HG03575 (cell line): ENCODE measurements around the gene NPRL2.

Source experiments
- ATAC-seq: cut with Tn5 transposase; IDR thresholded peaks from one replicate; pipeline ENCODE4 v1.9.1; 2021; ENCODE audit not compliant: unreplicated experiment, insufficient number of reproducible peaks, low FRiP score; ENCODE audit errors: extremely low read depth

NPRL2 gene

DNA sequence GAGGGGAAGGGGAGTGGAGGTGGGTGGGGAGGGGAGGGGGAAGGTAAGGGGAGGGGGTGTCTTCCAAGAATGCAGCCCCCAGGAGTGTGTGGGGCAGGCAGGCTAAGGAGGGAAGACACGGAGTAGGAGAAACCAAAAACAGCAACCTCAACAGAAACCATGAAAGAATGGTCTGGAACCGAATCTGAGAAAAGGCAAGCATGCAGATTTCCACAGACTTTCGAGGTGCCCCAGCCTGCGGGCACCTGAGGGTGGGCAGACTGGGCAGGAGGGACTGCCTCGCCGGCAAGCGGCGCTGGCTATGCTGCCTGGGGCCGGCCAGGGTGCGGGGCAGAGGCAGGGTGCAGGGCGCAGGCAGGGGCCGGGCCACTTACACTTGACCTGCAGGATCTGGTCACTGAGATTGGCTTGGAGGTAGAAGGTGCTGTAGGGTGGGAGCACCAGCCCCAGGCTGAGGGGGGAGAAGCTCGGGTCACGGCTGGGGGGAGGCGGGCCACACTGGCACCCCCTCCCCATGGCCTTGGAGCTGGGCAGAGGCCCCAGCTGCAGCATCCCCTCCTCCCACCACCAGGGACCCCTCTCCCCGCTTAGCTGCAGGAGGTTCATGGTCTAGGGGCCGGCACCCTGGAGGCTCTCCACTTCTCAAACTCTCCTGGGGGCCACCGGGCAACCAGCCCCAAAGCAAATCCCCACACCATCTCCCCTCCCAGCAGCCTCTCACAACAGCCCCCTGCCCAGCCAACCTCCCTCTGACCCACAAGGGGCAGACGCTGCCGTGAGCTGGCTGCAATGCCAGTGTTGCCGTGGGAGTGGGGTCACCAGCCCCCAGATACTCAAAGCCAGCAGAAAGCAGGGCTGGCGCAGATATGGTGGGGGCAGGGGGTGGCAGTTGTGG lies 24.0 kb upstream of the NPRL2 start:
- ATAC-seq = no peak

DNA sequence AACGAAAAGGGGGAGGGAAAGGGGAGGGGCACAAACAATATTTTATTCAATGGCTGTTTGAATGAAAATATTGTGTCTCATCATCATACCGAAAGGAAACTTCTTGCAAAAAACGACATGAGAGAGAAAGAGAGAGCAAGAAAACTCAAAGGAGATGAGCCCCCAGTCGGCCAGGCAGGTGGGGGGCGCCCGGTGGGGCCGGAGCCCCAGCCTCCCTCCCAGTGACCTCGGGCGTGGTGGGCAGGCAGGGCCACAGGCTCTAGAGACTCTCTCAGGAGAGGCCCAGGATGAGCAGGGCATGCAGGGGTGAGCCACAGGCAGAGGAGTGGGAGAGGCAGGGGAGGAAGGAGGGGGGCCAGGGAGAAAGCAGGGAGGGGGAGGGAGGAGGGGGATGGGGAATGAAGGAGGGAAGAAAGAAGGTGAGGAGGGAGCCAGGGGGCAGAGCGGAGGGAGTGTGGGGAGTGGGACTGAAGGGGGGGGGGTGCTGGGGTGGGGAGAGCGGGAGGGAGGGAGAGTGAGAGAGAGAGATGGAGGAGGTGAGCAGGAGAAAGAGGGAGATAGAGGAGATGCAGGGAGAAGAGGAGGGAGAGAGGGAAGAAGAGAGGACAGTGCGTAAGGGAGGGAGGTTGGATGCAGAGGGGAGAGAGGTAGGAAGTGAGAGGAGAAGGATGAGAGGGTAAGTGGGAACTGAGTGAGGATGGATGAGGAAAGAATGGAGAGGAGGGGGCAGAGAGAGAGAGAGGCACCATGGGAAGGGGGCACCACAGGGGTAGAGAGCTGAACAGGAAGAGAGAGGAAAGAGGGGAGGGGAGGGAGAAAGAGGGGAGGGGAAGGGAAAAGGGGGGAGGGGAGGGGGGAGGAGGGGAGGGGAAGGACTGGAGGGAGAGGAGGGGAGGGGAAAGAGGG lies 22.8 kb upstream of the NPRL2 start:
- no peak for ATAC-seq

DNA sequence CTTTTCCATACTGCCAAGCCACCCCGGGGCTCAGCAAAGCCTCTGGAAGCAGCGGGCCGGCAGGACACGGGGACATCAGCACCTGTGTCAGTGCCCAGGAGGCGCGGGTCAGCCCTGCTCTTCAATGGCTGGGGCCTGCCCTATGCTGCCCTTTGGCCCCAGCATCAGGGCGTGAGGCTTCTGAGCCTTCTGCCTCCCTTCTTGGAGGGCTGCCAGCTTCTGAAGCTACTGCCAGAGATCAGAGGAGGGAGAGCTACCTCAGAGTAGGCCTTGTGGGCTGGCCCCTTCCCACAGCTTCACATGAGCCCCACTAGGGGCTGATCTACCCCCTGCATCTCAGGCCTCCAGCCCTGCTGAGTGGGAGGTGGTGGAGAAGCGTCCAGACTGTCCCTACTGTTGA lies 21.8 kb upstream of the NPRL2 start:
- no peak for ATAC-seq

DNA sequence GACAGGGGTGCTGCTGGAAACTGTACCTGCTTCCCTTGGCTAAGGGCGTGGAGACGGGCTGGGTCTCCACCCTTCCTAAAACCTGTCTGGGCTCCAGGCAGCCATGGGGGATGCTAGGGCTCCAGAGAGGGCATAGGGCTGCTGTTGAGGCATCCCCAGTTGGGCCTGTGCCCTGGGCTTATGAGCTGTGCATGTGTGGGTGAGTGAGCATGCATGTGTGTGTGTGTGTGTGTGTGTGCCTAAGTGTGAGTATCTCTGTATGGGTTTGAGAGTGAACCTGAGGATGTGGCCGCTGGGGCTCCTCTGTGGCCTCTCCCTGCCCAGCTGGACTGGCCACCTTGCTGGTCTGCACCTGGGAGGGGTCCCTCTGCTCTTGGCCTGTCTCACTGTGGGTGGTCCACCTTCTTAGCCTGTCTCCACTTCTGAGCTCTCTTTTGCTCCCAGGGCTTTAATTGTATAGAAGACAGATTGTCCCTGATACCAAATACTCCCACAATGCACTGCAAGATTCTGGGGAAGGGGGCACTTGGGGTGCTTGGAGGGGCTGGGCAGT lies 20.6 kb upstream of the NPRL2 start:
- ATAC-seq = no peak

DNA sequence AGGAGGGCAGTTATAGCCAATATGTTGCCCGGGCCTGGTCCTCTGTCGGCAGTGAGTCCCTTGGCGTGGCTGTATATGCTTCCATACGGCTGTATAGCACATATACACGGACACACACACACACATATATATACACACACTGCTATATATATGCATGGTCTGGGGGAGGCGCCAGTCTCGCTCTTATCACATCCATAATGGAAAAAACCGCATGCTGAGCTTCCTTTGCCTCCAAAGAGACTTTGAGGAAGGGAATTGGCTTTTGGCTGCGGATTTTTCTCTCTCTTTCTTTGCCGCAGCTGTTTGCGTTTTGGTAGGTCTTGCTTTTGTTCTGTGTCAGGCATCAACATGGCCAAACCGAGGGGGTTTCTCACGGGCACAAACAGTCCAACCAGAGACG lies 20.0 kb upstream of the NPRL2 start:
- no peak for ATAC-seq

DNA sequence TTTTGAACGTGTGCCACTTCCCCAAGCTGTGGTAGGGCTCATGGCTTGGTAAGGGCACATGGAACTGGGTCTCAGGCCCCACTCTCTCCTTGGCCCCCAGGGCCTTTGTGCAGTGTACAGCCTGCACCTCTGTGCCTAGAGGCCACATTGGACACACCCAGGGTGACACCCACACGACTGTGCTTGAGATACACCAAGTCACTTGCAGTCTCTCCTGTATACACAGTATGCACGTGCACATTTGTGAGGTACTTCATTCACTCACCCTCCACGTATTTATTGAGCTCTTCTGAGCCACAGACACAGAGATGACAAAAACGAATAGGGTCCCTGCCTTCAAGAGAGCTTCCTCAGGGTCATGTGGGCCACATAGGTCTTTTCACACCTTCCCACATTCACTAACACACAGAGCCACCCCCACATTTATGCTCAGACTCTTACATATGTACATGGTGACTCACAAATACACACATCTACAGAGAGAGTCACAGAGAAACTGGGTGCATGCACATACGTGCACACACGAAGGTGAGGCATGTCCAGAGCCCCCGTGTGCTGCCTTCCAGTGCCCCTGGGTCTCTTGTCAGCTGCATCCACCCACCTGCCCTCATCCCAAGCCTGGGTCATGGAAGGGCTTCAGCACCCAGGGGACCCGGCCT lies 18.6 kb upstream of the NPRL2 start:
- no peak for ATAC-seq

DNA sequence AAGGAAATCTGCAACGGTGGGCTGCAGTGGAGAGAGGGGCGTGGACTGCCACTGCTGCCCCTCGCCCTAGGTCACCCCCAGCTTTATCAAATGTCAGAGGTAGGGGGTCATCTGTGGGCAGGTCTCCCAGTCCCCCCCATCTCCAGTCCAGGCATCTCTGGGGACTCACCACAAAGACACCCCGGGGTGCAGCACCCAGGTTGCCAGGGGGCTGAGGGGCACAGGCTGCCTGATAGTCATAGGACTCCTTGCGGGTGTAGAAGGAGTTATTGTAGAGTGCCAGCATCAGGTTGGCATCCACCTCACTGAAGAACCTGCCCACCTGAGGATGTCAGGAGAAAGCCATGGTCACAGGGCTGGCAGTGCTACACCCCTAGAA lies 15.3 kb upstream of the NPRL2 start:
- no peak for ATAC-seq

DNA sequence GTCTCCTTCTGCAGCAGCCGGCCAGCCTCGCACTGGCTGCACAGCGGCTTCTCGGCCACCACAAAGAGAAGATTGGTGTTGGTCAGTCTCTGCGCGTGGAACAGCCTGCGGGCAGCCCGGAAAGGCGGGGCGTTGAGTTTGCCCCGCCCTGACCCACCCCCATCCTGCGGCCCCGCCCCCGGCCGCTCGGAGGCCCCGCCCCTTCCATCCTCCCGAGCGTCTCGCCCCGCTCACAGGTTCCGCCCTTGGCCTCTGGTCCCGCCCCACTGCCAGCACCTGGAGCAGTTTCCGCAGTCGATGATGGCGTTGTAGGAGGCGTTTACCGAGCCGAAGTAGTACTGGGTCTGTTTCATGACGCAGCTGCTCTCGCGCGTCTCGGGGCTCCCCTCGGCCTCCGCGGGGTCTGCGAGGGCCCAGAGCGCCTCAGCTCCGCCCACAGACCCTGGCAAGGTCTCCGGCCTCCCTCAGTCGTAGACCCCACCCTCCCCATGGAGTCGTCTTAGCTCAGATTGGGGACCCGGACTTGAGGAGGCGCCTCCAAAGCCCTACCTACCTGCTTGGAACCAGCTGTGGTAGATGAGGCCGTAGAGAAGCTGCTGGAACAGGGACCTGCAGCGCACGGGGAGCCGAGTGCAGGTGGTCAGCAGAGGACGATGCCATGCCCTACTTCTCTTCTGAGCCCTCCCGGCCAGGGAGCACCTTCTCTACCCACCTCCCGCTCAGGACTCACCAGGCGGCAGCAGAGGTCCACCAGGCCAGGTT lies 14.7 kb upstream of the NPRL2 start:
- ATAC-seq = no peak

DNA sequence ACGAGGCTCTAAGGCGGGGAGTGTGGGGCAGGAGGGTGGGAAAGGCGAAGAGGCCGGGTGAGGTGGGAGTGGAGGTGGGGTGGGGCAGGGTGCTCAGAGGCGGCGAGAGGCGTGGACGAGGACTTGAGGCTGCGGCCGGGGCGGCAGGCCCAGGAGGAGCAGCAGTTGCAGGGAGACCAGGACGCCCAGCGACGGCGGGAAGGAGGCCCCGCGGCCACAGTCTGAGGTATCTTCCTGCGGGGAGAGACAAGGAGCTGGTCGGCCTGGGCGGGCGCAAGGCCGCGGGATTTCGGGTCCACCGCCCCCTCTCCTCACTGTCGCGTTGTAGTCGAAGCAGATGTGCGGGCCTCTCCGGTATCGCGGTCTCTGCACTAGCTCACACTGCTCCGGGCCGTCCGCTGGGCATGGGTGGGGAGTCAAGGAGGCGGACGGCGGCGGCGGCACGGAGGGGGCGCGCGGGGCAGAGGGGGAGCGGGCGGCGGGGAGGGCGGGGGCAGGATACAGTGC lies 14.1 kb upstream of the NPRL2 start:
- ATAC-seq = no peak

DNA sequence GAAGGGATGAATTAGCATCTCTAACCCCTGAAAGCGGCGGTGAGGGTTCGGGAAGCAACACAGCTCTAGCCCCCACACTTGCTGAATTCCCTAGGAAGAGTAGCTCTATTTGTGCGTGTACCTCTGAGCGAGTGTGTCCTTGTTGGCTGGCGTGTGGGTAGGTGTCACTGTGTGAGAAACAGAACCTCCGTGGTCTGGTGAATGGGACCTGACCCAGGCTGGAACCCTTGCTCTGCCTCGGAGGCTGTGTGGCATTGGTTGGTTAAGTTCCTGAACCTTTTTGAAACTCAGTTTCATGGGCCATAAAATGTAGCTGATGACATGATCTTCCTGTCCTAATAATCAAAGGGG lies 9.2 kb upstream of the NPRL2 start:
- no peak for ATAC-seq

DNA sequence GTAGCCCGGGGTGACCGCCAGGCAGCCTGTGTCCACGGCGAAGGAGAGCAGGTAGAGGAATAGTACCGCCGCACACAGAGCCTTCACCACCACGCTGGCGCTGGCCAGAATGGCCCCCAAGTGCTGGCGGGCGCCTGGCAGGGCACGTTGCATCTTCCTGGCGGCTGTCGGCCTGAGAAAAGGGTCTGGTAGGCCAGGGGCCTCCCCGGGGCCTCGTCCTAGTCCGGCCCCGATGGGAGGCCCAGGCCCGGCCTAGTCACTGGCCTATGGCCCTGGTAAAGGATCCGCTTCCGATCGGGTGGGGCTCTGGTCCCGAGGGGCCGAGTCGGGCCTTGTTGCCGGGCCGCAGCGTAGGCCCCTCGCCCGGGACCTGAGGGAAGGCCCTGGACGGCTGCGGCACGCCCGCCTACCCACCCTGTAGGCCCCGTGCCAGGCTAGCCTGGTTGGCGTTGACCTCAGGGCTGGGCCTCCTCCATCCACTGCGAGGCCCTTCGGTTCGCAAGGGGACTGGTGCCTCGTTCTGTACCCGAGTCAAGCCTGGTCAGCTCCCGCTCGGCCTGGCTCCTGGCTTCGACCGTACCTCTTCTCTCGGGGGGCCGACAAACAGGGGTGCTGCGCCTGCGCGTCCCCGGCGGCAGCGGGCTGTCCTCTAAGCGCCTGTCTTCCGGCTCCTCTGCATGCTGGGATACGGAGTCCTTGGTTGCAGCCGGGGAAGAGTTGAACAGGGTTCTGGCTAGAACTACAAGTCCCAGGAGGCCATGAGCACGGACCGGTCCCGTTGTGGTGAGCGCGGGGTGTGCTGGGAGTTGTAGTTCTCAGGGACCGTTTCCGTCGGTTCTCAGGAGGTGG lies 8.6 kb upstream of the NPRL2 start, which contains the start of gene TMEM115:
TMEM115 (minus strand) TSS at position 611 of the 849 bp plus-strand sequence; CDS start at position 153, 458 bp downstream.
- ATAC-seq = peak; percentile 90

DNA sequence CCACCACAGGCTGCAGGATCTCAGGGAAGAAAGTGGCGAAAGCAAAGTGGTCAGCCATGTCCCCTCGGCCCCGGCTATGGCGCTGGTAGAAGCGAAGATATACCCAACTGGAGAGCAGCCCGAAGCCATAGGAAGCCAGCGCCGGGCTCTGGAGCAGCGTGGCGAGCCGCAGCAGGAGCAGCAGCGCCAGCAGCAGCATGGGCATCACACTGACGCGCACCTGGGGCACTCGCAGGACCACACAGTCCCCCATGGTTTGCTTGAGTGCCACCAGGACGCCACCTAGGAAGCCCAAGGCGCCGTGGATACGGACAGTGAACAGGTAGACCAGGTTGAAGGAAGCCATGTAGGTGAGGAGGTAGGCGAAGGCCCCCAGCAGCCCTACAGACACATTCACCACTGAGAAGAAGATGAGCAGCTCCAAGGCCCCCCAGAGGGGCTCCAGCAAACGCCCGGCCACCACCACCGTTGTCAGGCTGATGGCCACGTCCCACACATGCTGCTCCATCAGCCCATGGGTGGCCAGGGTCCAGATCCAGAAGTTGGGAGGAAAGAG lies 7.9 kb upstream of the NPRL2 start:
- ATAC-seq = no peak

DNA sequence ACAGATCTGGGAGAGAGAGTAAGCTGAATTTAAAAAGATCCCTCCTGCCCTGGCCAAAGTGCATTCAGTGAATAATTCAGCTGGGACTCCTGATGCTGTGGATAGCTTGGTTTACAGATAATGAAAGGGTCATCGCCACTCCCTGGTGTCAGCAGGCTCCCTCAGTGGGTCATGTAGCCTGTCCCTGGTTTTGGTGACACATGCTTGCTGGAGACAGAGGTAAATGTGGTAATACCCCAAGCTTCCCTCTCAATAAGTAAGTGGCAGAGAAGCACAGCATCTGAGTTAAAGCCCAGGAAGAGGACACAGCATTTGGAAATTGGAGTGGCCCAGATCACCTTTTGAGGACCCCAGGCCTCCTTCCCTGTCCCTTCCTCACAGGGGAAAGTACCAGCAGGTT lies 6.9 kb upstream of the NPRL2 start:
- ATAC-seq = no peak

DNA sequence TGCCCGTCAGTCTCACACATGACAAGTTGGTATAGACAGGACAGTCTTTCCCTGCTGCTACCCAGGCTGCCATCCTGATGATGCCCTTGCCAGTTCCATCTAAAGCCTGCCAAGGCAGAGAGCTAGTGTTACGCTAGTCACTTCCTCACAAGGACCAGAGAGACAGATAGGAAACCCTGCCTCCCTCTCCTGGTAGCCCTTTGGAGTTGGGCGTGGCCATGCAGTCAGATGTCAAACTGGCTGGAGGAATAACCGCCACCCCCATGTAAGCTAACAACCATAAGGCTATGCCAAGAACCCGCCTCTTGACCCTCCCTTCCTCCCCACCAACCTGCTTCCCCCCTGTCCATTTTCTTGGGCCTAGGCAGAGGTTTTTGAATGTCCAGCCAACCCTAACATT lies 6.0 kb upstream of the NPRL2 start:
- ATAC-seq = no peak

DNA sequence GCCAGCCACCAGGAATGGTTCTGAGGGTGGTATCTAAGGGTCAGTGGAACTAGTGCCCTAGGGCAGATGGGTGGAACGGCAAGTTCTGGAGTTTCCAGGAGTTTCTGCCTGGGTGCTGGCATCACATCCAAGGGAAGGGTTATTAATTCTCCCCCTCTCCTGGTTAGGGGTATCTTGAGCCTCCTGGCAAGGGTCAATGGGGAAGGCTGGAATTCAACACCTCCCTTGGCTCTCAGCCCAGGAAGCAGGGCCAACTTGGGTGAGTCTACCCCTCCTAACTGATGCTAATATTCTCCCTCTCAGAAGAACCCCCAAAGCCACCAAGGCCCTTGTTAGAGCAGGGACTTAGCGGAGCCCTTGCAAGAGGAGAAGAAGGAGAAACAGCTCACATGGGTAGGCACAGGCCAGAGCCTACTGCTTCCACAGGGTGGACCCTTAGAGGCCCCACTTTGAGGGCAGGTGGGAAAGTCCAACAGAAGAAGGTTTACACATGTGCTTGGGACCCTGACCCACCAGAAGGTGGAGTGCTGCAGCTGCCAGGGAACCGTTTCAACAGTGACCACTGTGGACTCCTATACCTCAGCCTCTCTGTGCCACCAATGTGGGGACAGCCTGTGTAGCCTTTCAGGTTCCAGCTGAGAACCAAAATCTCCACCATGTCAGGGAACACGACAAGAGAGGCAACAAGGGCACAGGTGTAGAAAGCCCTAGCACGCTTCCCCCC lies 5.4 kb upstream of the NPRL2 start:
- ATAC-seq = no peak

DNA sequence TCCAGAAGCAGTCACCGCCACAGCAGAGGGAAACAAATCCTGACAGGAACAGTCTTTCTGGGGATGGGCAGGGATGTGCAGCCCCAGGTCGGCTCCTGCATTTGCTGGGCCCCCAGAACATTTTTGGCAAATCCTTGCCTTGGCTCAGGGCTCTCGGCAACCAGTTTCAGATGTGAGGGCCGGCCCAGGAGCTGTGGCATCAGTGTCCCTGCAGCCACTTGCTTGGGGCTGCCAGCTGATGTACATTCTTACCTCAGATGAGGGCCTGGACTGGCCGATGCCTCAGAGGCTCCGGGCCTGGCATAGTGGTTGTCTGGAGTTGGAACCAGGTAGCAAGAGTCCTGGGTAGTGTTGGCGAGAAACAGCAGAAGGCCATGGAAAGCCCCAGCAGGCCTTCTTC lies 4.3 kb upstream of the NPRL2 start:
- ATAC-seq = no peak
